ENCODE data around the gene CMTM3.
"Not testable (repeated sequence)": the region's sequence is repeated elsewhere in the genome, so short reads cannot be mapped to it uniquely, and the experiment has no call there.

The CMTM3 gene

GRCh38 chr16:66629856-66630255, 25.4 kb downstream of the CMTM3 start:
- no peak overlapping the region for H3K4me3 ChIP-seq (ENCODE audit: low read depth, low read length)
- ChIA-PET POLR2A (no interaction called here), CTCF (interaction anchor here (0.5 to 1.8 kb wide), 4 partner anchors 21 to 1165 kb away, joined by 3 to 5 read pairs (median 5); no protein-coding TSS in a partner anchor)
- TF ChIP-seq ZNF248 (tag by site-specific recombination; IDR thresholded peaks at IDR 0.05) (no peak), ZEB2 (tag by site-specific recombination; IDR thresholded peaks at IDR 0.05) (no peak), ZNF433 (tag by site-specific recombination; IDR thresholded peaks at IDR 0.05; ENCODE audit: low read depth) (no peak), SP2 (tag by site-specific recombination; IDR thresholded peaks at IDR 0.05) (no peak), ZFHX2 (tag by site-specific recombination; conservative IDR thresholded peaks at IDR 0.05) (no peak), YY1 (tag by site-specific recombination; IDR thresholded peaks at IDR 0.05) (no peak), ZNF473 (tag by site-specific recombination; IDR thresholded peaks at IDR 0.05) (no peak), ZNF223 (tag by site-specific recombination; IDR thresholded peaks at IDR 0.05) (no peak), ZNF404 (tag by site-specific recombination; IDR thresholded peaks at IDR 0.05) (no peak), HIC1 (tag by site-specific recombination; IDR thresholded peaks at IDR 0.05) (no peak), KLF16 (tag by site-specific recombination; IDR thresholded peaks at IDR 0.05) (no peak), ZIC2 (tag by site-specific recombination; IDR thresholded peaks at IDR 0.05) (no peak), ZNF302 (tag by site-specific recombination; IDR thresholded peaks at IDR 0.05; ENCODE audit: low read depth) (no peak), ZXDB (tag by site-specific recombination; IDR thresholded peaks at IDR 0.05) (no peak), ZNF624 (tag by site-specific recombination; IDR thresholded peaks at IDR 0.05) (no peak), ZNF366 (tag by site-specific recombination; conservative IDR thresholded peaks at IDR 0.05) (no peak)
- TF ChIP-seq, protein P1, sequence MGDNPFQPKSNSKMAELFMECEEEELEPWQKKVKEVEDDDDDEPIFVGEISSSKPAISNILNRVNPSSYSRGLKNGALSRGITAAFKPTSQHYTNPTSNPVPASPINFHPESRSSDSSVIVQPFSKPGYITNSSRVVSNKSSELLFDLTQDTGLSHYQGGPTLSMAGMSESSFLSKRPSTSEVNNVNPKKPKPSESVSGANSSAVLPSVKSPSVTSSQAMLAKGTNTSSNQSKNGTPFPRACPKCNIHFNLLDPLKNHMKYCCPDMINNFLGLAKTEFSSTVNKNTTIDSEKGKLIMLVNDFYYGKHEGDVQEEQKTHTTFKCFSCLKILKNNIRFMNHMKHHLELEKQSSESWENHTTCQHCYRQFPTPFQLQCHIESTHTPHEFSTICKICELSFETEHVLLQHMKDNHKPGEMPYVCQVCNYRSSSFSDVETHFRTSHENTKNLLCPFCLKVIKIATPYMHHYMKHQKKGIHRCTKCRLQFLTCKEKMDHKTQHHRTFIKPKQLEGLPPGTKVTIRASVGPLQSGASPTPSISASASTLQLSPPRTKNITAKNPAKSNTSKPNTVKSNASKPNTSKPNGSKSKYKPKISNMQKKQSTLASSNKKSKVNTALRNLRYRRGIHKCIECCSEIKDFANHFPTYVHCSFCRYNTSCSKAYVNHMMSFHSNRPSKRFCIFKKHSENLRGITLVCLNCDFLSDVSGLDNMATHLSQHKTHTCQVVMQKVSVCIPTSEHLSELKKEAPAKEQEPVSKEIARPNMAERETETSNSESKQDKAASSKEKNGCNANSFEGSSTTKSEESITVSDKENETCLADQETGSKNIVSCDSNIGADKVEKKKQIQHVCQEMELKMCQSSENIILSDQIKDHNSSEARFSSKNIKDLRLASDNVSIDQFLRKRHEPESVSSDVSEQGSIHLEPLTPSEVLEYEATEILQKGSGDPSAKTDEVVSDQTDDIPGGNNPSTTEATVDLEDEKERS (tag by site-specific recombination; IDR thresholded peaks at IDR 0.05), result no peak
- no peak overlapping the region for H3K27ac ChIP-seq (ENCODE audit: extremely low read depth, low read depth, low read length)
- H3K9me3 ChIP-seq (ENCODE audit: control insufficient read depth, insufficient read depth, low read depth, low read length), result no peaks in the 10 kb centered on the region
- H3K4me1 ChIP-seq (ENCODE audit: control insufficient read depth, insufficient read depth, low read length), result no peaks in the 10 kb centered on the region
- peaks cover 0 to 13% of the 10 kb centered on the region in 2 experiments; a peak in 2 of 3 replicates for H3K36me3 ChIP-seq (ENCODE audit: control insufficient read depth in 2 of 2, insufficient read depth in 1 of 2, low read length in 2 of 2)

DNA sequence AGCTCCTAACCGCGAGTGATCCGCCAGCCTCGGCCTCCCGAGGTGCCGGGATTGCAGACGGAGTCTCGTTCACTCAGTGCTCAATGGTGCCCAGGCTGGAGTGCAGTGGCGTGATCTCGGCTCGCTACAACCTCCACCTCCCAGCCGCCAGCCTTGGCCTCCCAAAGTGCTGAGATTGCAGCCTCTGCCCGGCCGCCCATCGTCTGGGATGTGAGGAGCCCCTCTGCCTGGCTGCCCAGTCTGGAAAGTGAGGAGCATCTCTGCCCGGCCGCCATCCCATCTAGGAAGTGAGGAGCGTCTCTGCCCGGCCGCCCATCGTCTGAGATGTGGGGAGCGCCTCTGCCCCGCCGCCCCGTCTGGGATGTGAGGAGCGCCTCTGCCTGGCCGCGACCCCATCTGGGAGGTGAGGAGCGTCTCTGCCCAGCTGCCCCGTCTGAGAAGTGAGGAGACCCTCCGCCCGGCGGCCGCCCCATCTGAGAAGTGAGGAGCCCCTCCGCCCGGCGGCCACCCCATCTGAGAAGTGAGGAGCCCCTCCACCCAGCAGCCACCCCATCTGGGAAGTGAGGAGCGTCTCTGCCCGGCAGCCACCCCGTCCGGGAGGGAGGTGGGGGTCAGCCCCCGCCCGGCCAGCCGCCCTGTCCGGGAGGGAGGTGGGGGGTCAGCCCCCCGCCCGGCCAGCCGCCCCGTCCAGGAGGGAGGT, 26.2 kb downstream of the CMTM3 start:
- H3K4me3 ChIP-seq (ENCODE audit: low read depth, low read length); H3K9me3 ChIP-seq (ENCODE audit: control insufficient read depth, insufficient read depth, low read depth, low read length); POLR2A ChIA-PET; H3K4me1 ChIP-seq (ENCODE audit: control insufficient read depth, insufficient read depth, low read length); H3K27ac ChIP-seq (ENCODE audit: extremely low read depth, low read depth, low read length); CTCF ChIA-PET: not testable (repeated sequence)
- peaks cover 0 to 21% of the 10 kb centered on the region in 2 experiments; a peak in 2 of 3 replicates for H3K36me3 ChIP-seq (ENCODE audit: control insufficient read depth in 2 of 2, insufficient read depth in 1 of 2, low read length in 2 of 2)

- H3K36me3 ChIP-seq (ENCODE audit: control insufficient read depth in 2 of 2, insufficient read depth in 1 of 2, low read length in 2 of 2), result peaks cover 0 to 26% of the 10 kb centered on the region in 2 experiments; a peak in 2 of 3 replicates
- POLR2A ChIA-PET; H3K9me3 ChIP-seq (ENCODE audit: control insufficient read depth, insufficient read depth, low read depth, low read length); H3K27ac ChIP-seq (ENCODE audit: extremely low read depth, low read depth, low read length); H3K4me1 ChIP-seq (ENCODE audit: control insufficient read depth, insufficient read depth, low read length); CTCF ChIA-PET; H3K4me3 ChIP-seq (ENCODE audit: low read depth, low read length): not testable (repeated sequence)
Observed at GRCh38 chr16:66631558-66631957, 27.1 kb downstream of the CMTM3 start.

All from HEK293 (cell line).